Measurements from ENCODE around the gene FKBP1A.

GRCh38 chr20:1376007-1376406 is 16.8 kb downstream of the FKBP1A start:
- TF ChIP-seq, protein P1, sequence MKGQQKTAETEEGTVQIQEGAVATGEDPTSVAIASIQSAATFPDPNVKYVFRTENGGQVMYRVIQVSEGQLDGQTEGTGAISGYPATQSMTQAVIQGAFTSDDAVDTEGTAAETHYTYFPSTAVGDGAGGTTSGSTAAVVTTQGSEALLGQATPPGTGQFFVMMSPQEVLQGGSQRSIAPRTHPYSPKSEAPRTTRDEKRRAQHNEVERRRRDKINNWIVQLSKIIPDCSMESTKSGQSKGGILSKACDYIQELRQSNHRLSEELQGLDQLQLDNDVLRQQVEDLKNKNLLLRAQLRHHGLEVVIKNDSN (IDR thresholded peaks at IDR 0.05): no peak
- TF ChIP-seq, protein P2, sequence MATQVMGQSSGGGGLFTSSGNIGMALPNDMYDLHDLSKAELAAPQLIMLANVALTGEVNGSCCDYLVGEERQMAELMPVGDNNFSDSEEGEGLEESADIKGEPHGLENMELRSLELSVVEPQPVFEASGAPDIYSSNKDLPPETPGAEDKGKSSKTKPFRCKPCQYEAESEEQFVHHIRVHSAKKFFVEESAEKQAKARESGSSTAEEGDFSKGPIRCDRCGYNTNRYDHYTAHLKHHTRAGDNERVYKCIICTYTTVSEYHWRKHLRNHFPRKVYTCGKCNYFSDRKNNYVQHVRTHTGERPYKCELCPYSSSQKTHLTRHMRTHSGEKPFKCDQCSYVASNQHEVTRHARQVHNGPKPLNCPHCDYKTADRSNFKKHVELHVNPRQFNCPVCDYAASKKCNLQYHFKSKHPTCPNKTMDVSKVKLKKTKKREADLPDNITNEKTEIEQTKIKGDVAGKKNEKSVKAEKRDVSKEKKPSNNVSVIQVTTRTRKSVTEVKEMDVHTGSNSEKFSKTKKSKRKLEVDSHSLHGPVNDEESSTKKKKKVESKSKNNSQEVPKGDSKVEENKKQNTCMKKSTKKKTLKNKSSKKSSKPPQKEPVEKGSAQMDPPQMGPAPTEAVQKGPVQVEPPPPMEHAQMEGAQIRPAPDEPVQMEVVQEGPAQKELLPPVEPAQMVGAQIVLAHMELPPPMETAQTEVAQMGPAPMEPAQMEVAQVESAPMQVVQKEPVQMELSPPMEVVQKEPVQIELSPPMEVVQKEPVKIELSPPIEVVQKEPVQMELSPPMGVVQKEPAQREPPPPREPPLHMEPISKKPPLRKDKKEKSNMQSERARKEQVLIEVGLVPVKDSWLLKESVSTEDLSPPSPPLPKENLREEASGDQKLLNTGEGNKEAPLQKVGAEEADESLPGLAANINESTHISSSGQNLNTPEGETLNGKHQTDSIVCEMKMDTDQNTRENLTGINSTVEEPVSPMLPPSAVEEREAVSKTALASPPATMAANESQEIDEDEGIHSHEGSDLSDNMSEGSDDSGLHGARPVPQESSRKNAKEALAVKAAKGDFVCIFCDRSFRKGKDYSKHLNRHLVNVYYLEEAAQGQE (IDR thresholded peaks at IDR 0.05; ENCODE audit: low read depth): no peak
- TF ChIP-seq CREB1 (IDR thresholded peaks at IDR 0.05; ENCODE audit: low read depth) (no peak), EP300 (IDR thresholded peaks at IDR 0.05; ENCODE audit: borderline replicate concordance) (no peak), NFIC (IDR thresholded peaks at IDR 0.05) (no peak), TCF12 (IDR thresholded peaks at IDR 0.05; ENCODE audit: low read depth) (no peak), RAD21 (IDR thresholded peaks at IDR 0.05; ENCODE audit: low read depth) (no peak), TEAD4 (IDR thresholded peaks at IDR 0.05) (no peak), TAF1 (IDR thresholded peaks at IDR 0.05; ENCODE audit: low read depth) (no peak), FOXM1 (IDR thresholded peaks at IDR 0.05; ENCODE audit: borderline replicate concordance, low read depth) (no peak), CEBPB (IDR thresholded peaks at IDR 0.05) (no peak), YY1 (IDR thresholded peaks at IDR 0.05; ENCODE audit: low read depth) (no peak)
- TF ChIP-seq, protein P3, sequence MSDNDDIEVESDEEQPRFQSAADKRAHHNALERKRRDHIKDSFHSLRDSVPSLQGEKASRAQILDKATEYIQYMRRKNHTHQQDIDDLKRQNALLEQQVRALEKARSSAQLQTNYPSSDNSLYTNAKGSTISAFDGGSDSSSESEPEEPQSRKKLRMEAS (IDR thresholded peaks at IDR 0.05): no peak

All from Ishikawa (cell line).